NT2/D1 (cell line): ENCODE results near the gene EDN1.

Experiments used
- SUZ12 ChIP-seq: IDR thresholded peaks from 2 replicates; pipeline ENCODE4 v1.6.1; 2011; ENCODE audit not compliant: insufficient read length, insufficient read depth; ENCODE audit errors: extremely low read depth
- YY1 ChIP-seq: IDR thresholded peaks from 2 replicates; pipeline ENCODE4 v1.6.1; 2011; ENCODE audit not compliant: insufficient read length, insufficient read depth
- ZNF274 ChIP-seq: IDR thresholded peaks from 2 replicates; pipeline ENCODE4 v1.6.1; 2011; ENCODE audit warnings: mild to moderate bottlenecking, low read depth, low read length

GRCh38 chr6:12249541-12250382, 40.4 kb upstream of the EDN1 start:
- TF ChIP-seq ZNF274 (no peak), YY1 (no peak), SUZ12 (no peak)
